ENCODE data around the gene FGD1. TPM values are rescaled to one million over a fixed set of nuclear protein-coding genes. Genes with fewer than 3 reads are reported as not detected.

FGD1 gene
- total RNA-seq, 4 donors from 2014 or later = 5.8 to 9.5 (median 8.6) TPM

DNA sequence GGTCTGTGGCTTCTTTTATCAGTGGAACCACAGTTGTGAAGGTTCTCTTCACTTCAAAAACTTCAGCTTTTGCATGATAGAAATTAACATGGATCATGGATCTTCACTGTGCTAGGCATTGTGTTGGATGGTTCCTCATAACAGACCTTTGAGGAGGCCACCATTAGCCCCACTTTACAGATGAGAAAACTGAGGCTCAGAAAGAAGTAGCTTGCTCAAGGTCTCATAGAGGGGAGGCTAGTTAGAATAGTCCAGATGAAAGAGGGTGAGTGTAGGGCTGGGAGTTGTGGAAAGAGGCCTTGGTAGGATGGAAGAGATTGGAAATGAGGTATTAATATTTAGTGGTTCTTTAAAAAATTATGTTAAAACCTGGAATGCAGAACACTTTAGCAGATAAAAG lies 53.2 kb downstream of the FGD1 start:
- no peak for DNase-seq (ENCODE audit: low spot score in 2 of 2)
- Histone ChIP-seq H3K4me3 (no peak overlapping the region), H3K9me3 (no peaks in the 10 kb centered on the region), H3K36me3 (peaks cover 6% of the 10 kb centered on the region), H3K27ac (no peak overlapping the region), H3K27me3 (no peaks in the 10 kb centered on the region), H3K4me1 (peaks cover 13% of the 10 kb centered on the region)
- TF ChIP-seq, protein P1, sequence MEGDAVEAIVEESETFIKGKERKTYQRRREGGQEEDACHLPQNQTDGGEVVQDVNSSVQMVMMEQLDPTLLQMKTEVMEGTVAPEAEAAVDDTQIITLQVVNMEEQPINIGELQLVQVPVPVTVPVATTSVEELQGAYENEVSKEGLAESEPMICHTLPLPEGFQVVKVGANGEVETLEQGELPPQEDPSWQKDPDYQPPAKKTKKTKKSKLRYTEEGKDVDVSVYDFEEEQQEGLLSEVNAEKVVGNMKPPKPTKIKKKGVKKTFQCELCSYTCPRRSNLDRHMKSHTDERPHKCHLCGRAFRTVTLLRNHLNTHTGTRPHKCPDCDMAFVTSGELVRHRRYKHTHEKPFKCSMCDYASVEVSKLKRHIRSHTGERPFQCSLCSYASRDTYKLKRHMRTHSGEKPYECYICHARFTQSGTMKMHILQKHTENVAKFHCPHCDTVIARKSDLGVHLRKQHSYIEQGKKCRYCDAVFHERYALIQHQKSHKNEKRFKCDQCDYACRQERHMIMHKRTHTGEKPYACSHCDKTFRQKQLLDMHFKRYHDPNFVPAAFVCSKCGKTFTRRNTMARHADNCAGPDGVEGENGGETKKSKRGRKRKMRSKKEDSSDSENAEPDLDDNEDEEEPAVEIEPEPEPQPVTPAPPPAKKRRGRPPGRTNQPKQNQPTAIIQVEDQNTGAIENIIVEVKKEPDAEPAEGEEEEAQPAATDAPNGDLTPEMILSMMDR (IDR thresholded peaks at IDR 0.05) = no peak
- TF ChIP-seq EP300 (IDR thresholded peaks at IDR 0.05) (no peak), POLR2AphosphoS5 (IDR thresholded peaks at IDR 0.05) (no peak), POLR2A (IDR thresholded peaks at IDR 0.05) (no peak)

DNA sequence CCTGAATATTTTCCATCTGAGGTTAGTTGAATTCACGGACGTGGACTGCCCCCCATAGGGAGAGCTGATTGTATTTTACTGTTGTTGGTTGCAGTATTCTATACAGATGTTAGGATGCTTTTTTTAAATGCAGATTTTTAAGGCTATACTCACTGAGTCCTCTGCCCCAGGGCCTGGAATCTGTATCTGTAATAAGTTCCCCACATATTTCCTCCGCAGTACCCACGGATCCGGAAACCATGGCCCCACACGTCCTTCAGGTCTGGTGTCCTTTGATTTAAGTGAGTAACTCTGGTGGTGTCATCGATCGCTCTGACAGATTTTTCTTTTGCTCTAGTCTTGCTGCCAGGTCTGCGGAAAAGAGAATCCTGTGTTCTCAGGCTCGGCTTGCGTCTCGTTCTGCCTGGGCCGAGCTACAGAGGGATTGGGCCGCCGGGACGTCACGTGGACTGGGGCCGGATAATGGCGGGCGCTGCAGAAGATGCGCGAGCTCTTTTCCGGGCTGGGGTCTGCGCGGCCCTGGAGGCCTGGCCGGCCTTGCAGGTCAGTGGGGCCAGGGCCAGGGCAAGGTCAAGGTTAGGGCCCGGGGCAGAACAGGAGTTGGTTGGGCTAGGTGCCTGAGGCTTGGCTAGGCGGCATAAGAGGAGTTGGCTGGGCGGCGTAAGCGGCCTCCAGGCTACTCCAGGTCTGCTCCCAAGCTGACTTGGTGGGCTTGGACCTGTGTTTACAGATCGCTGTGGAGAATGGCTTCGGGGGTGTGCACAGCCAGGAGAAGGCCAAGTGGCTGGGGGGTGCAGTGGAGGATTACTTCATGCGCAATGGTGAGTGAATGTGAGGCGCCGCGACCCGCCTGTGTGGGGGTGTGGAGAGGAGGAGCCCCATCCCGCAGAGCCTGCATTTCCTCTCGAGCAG lies 55.8 kb downstream of the FGD1 start, which contains the start of gene TSR2:
TSS of gene TSR2 (plus strand) at position 445 of the 912 bp plus-strand sequence. CDS start at position 463, 18 bp downstream.
- no peaks in the 10 kb centered on the region for H3K9me3 ChIP-seq
- H3K36me3 ChIP-seq = peaks cover 6% of the 10 kb centered on the region
- H3K27ac ChIP-seq = peak within 1 kb of the TSS; percentile 41
- 42% methylated on average over 39 of the region's 40 CpGs for WGBS
- peaks cover 13% of the 10 kb centered on the region for H3K4me1 ChIP-seq
- H3K4me3 ChIP-seq = peak within 1 kb of the TSS; percentile 73
- peak; percentile 85 to 86 for DNase-seq (ENCODE audit: low spot score in 2 of 2)
- TF ChIP-seq POLR2AphosphoS5 (IDR thresholded peaks at IDR 0.05) = peak in 1 of 3 donors; percentile 25
- no peak for TF ChIP-seq EP300 (IDR thresholded peaks at IDR 0.05)
- no peaks in the 10 kb centered on the region for H3K27me3 ChIP-seq

DNA sequence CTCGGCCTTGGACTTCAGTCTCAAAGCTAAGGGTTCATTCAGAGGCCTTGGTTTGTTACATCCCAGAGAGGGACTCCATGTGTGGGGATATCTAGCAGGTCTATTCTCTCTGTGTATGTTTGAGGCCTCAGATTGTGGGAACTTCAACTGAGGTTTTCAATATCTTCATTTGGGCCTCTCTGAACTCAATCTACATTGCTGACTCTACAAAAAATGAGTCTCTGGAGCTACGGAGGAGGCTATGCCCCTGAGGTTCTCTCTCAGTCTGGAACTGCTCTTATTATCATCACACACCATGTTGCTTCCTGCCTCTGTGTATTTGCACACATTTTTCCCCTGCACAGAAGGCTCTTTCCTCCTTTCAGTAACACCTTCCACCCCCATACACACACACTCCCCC lies 60.9 kb downstream of the FGD1 start:
- H3K27me3 ChIP-seq = no peaks in the 10 kb centered on the region
- no peak for DNase-seq (ENCODE audit: low spot score in 2 of 2)
- no peak overlapping the region for H3K4me3 ChIP-seq
- H3K27ac ChIP-seq = no peak overlapping the region
- WGBS = 72% methylated on average over 2 of the region's 2 CpGs
- no peaks in the 10 kb centered on the region for H3K9me3 ChIP-seq
- no peaks in the 10 kb centered on the region for H3K36me3 ChIP-seq
- H3K4me1 ChIP-seq = no peaks in the 10 kb centered on the region
- no peak for TF ChIP-seq EP300 (IDR thresholded peaks at IDR 0.05)
- no peak for TF ChIP-seq POLR2AphosphoS5 (IDR thresholded peaks at IDR 0.05)
- TF ChIP-seq, protein P1 (IDR thresholded peaks at IDR 0.05) = no peak
- no peak for TF ChIP-seq POLR2A (IDR thresholded peaks at IDR 0.05)

DNA sequence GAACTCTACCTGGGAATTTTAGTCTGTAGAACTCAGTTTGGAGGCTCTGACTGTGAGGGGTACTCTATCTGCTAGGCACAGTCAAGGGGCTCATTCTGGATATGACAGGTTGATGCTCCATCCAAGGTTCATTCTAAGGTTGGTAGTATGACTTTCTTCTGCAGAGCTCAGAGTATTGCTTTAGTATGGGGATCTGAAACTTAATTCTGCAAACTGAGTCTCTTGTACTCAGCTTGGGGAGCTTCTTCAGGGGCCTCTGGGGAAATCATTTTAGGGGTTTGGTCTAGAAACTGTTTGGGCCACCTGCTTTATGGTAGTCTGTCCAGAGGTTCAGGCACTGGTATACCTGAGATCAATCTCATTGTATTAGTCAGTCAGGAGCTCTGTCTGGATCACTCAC lies 65.5 kb downstream of the FGD1 start:
- Histone ChIP-seq H3K27me3 (no peaks in the 10 kb centered on the region), H3K4me1 (no peaks in the 10 kb centered on the region), H3K9me3 (no peaks in the 10 kb centered on the region), H3K36me3 (no peaks in the 10 kb centered on the region), H3K27ac (no peak overlapping the region), H3K4me3 (no peak overlapping the region)
- DNase-seq (ENCODE audit: low spot score in 2 of 2) = no peak
- TF ChIP-seq POLR2A (IDR thresholded peaks at IDR 0.05) = no peak
- TF ChIP-seq, protein P1 (IDR thresholded peaks at IDR 0.05) = no peak
- no peak for TF ChIP-seq POLR2AphosphoS5 (IDR thresholded peaks at IDR 0.05)
- no peak for TF ChIP-seq EP300 (IDR thresholded peaks at IDR 0.05)

DNA sequence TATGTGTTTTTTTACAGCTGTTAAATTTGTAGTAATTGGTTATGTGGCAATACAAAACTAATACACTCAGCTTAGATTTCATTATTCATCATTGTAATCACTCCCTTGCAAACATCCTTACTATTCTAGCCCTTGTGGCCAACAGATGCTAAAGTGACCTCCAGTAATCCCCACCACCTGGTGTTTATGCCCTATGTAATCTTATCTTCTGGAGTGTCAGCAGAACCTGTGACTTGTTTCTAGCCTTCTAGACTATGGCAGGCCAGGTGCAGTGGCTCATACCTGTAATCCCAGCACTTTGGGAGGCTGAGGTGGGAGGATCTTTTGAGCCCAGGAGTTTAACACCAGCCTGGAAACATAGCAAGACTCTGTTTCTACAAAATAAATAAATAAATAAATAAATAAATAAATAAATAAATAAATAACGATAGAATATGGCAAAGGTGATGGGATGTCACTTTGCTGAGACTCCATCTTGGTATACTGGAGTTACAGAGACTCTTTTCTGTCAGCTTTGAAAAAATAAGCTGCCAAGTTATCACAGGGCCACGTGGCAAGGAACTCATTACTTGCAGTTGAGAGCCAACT lies 68.1 kb downstream of the FGD1 start:
- no peak for TF ChIP-seq POLR2AphosphoS5 (IDR thresholded peaks at IDR 0.05)
- TF ChIP-seq, protein P1 (IDR thresholded peaks at IDR 0.05) = no peak
- WGBS = 44% methylated on average over 2 of the region's 2 CpGs
- H3K27me3 ChIP-seq = no peaks in the 10 kb centered on the region
- H3K27ac ChIP-seq = no peak overlapping the region
- H3K9me3 ChIP-seq = no peaks in the 10 kb centered on the region
- no peak for DNase-seq (ENCODE audit: low spot score in 2 of 2)
- H3K36me3 ChIP-seq = no peaks in the 10 kb centered on the region
- no peak overlapping the region for H3K4me3 ChIP-seq
- no peaks in the 10 kb centered on the region for H3K4me1 ChIP-seq

Data from suprapubic skin (tissue), 4 donors.